H9 (cell line): ENCODE measurements around the gene GRAMD1B. TPM values are rescaled to one million over a fixed set of nuclear protein-coding genes. Genes with fewer than 3 reads are reported as not detected.
A peak's percentile ranks its signal among the peaks of the same experiment; 100 is the strongest.

Experiments
- DNase-seq: peaks from one replicate; pipeline ENCODE4 v3.0.0-alpha.2; 2017
- H2AFZ ChIP-seq: one replicate; pipeline ENCODE4 v1.6.1; 2013; ENCODE audit warnings: mild to moderate bottlenecking, low read length, control low read depth, moderate library complexity
- H2AK5ac ChIP-seq: 2 replicates; pipeline ENCODE4 v1.6.1; 2013; ENCODE audit warnings: low read length, control low read depth, mixed read lengths; ENCODE audit not compliant: insufficient read length
- H2BK120ac ChIP-seq: one replicate; pipeline ENCODE4 v1.6.1; 2013; ENCODE audit warnings: low read depth, mild to moderate bottlenecking, low read length, control low read depth, inconsistent platforms; ENCODE audit not compliant: poor library complexity, severe bottlenecking
- H2BK12ac ChIP-seq: 2 replicates; pipeline ENCODE4 v1.6.1; 2013; ENCODE audit warnings: low read length, control low read depth, mixed read lengths, low read depth; ENCODE audit not compliant: insufficient read length
- H2BK15ac ChIP-seq: 2 replicates; pipeline ENCODE4 v1.6.1; 2013; ENCODE audit warnings: low read depth, low read length, control low read depth
- H2BK20ac ChIP-seq: one replicate; pipeline ENCODE4 v1.6.1; 2013; ENCODE audit warnings: low read depth, mild to moderate bottlenecking, low read length, control low read depth, inconsistent platforms; ENCODE audit not compliant: poor library complexity, severe bottlenecking
- H2BK5ac ChIP-seq: 2 replicates; pipeline ENCODE4 v1.6.1; 2013; ENCODE audit warnings: low read length, control low read depth, mixed read lengths; ENCODE audit not compliant: insufficient read length
- H3K14ac ChIP-seq: 2 replicates; pipeline ENCODE4 v1.6.1; 2013; ENCODE audit warnings: low read length, control low read depth; ENCODE audit not compliant: insufficient read depth
- H3K18ac ChIP-seq: 2 replicates; pipeline ENCODE4 v1.6.1; 2013; ENCODE audit warnings: low read depth, mild to moderate bottlenecking, mixed read lengths, low read length, control low read depth; ENCODE audit not compliant: insufficient read length
- H3K23ac ChIP-seq: 2 replicates; pipeline ENCODE4 v1.6.1; 2013; ENCODE audit warnings: low read length, control low read depth, mixed read lengths, low read depth; ENCODE audit not compliant: insufficient read length
- H3K23me2 ChIP-seq: 2 replicates; pipeline ENCODE4 v1.6.1; 2013; ENCODE audit warnings: low read depth, mild to moderate bottlenecking, mixed read lengths, low read length, control low read depth; ENCODE audit not compliant: insufficient read length, poor library complexity, severe bottlenecking
- H3K27ac ChIP-seq: 2 replicates; pipeline ENCODE4 v1.5.1; 2013; ENCODE audit warnings: low read length, control low read depth, mixed read lengths, low read depth; ENCODE audit not compliant: insufficient read length
- H3K27me3 ChIP-seq: 2 replicates; pipeline ENCODE4 v1.6.1; 2013; ENCODE audit warnings: low read length, control low read depth, inconsistent platforms; ENCODE audit not compliant: insufficient read depth
- H3K4ac ChIP-seq: 2 replicates; pipeline ENCODE4 v1.6.1; 2013; ENCODE audit warnings: low read depth, mild to moderate bottlenecking, control low read depth, inconsistent platforms, low read length, moderate library complexity
- H3K4me1 ChIP-seq: 2 replicates; pipeline ENCODE4 v1.6.1; 2013; ENCODE audit warnings: low read length, control low read depth, inconsistent platforms; ENCODE audit not compliant: insufficient read depth
- H3K4me2 ChIP-seq: 2 replicates; pipeline ENCODE4 v1.6.1; 2013; ENCODE audit warnings: low read length, control low read depth, mixed read lengths; ENCODE audit not compliant: insufficient read length, insufficient read depth
- H3K56ac ChIP-seq: 2 replicates; pipeline ENCODE4 v1.6.1; 2013; ENCODE audit warnings: low read depth, mild to moderate bottlenecking, mixed read lengths, low read length, control low read depth; ENCODE audit not compliant: insufficient read length
- H3K79me1 ChIP-seq: 2 replicates; pipeline ENCODE4 v1.6.1; 2013; ENCODE audit warnings: low read depth, mild to moderate bottlenecking, moderate library complexity, low read length, control low read depth, inconsistent platforms; ENCODE audit not compliant: insufficient read depth, poor library complexity, severe bottlenecking
- H3K79me2 ChIP-seq: 2 replicates; pipeline ENCODE4 v1.6.1; 2013; ENCODE audit warnings: low read length, control low read depth, inconsistent platforms; ENCODE audit not compliant: insufficient read depth
- H3K9ac ChIP-seq: 2 replicates; pipeline ENCODE4 v1.6.1; 2013; ENCODE audit warnings: low read length, control low read depth, mixed read lengths; ENCODE audit not compliant: insufficient read length; ENCODE audit errors: extremely low read depth
- H3K9me3 ChIP-seq: one replicate; pipeline ENCODE4 v1.6.1; 2013; ENCODE audit warnings: low read depth, low read length, inconsistent platforms; ENCODE audit not compliant: control insufficient read depth
- H3T11ph ChIP-seq: one replicate; pipeline ENCODE4 v1.6.1; 2013; ENCODE audit warnings: mild to moderate bottlenecking, low read length, control low read depth, inconsistent platforms
- H4K20me1 ChIP-seq: one replicate; pipeline ENCODE4 v1.6.1; 2013; ENCODE audit not compliant: control insufficient read depth, insufficient read length, insufficient read depth
- H4K5ac ChIP-seq: 2 replicates; pipeline ENCODE4 v1.6.1; 2013; ENCODE audit warnings: low read depth, mild to moderate bottlenecking, mixed read lengths, low read length, control low read depth; ENCODE audit not compliant: insufficient read length
- H4K8ac ChIP-seq: replicated peaks from 2 replicates; pipeline ENCODE4 v1.6.1; 2013; ENCODE audit warnings: low read length, control low read depth, mixed read lengths, low read depth; ENCODE audit not compliant: insufficient read length
- H4K91ac ChIP-seq: 2 replicates; pipeline ENCODE4 v1.6.1; 2013; ENCODE audit warnings: low read depth, mild to moderate bottlenecking, moderate library complexity, mixed read lengths, low read length, control low read depth; ENCODE audit not compliant: insufficient read length
- H3K27ac Mint-ChIP-seq, 3 experiments: 2 replicates in 2 of 3; 3 replicates in 1 of 3; pipeline ENCODE4 v1.8.0; 2020 to 2021; ENCODE audit warnings: mixed read lengths in 3 of 3, mild to moderate bottlenecking in 1 of 3, moderate library complexity in 1 of 3
- H3K27me3 Mint-ChIP-seq: 2 replicates; pipeline ENCODE4 v1.8.0; 2021; ENCODE audit warnings: low read depth, mild to moderate bottlenecking, moderate library complexity, mixed read lengths
- H3K36me3 Mint-ChIP-seq, 3 experiments: 2 replicates in 2 of 3; 3 replicates in 1 of 3; pipeline ENCODE4 v1.8.0; 2020 to 2021; ENCODE audit warnings: low read depth in 3 of 3, mixed read lengths in 3 of 3; ENCODE audit not compliant: insufficient read depth in 1 of 3
- H3K4me1 Mint-ChIP-seq, 2 experiments: 2 replicates each; pipeline ENCODE4 v1.8.0; 2020; ENCODE audit warnings: mixed read lengths in 2 of 2
- H3K4me3 Mint-ChIP-seq, 2 experiments: 2 replicates in 1 of 2; 3 replicates in 1 of 2; pipeline ENCODE4 v1.8.0; 2020 to 2021; ENCODE audit warnings: mild to moderate bottlenecking in 2 of 2, mixed read lengths in 2 of 2, moderate library complexity in 1 of 2
- H3K9me3 Mint-ChIP-seq, 2 experiments: 2 replicates in 1 of 2; 3 replicates in 1 of 2; pipeline ENCODE4 v1.8.0; 2020; ENCODE audit warnings: mild to moderate bottlenecking in 2 of 2, mixed read lengths in 2 of 2, moderate library complexity in 1 of 2
- WGBS: extraction: QIAGEN DNeasy Blood & Tissue Kit; methylation state at CpG from one replicate; pipeline ENCODE4 v1.1.7; 2013; ENCODE audit warnings: missing lambda C conversion rate, low lambda C conversion rate, mixed read lengths; ENCODE audit not compliant: insufficient read length; ENCODE audit errors: extremely low coverage; 5-methylcytosine and 5-hydroxymethylcytosine counted together
- total RNA-seq: library from RNA; stranded (reverse); gene quantifications from 2 replicates; pipeline ENCODE4 v1.2.1, GENCODE V29; 2021
- TF ChIP-seq, protein P1 (sequence below): fragments of 200-600 bp; sonication (generic); conservative IDR thresholded peaks from 3 replicates; pipeline ENCODE4 v1.8.0; 2021; ENCODE audit warnings: antibody characterized with exemption, mild to moderate bottlenecking

The GRAMD1B gene
- total RNA-seq, 1 experiment from 2014 or later: 25.9 TPM

DNA sequence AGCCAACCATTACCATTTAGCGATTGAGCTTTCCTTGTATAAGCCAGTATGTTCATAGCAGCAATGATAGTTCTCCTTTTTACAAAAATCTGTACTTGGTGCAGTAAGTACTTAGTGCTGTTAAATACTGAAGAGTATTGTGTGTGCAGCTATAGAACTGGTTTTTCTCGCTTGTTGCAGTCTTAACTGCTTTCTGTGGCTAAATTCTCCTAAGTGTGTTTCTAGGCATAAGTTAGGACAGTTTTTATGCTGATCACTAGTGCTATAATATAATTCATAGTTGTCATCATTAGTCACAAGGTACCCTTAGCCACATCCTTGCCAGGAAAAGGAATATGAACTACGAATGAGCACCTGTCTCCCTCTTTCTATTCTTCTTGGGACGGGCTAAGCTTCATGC is 107.7 kb downstream of the GRAMD1B start:
- no peaks in the 10 kb centered on the region for H3K79me2 ChIP-seq
- TF ChIP-seq, protein P1, sequence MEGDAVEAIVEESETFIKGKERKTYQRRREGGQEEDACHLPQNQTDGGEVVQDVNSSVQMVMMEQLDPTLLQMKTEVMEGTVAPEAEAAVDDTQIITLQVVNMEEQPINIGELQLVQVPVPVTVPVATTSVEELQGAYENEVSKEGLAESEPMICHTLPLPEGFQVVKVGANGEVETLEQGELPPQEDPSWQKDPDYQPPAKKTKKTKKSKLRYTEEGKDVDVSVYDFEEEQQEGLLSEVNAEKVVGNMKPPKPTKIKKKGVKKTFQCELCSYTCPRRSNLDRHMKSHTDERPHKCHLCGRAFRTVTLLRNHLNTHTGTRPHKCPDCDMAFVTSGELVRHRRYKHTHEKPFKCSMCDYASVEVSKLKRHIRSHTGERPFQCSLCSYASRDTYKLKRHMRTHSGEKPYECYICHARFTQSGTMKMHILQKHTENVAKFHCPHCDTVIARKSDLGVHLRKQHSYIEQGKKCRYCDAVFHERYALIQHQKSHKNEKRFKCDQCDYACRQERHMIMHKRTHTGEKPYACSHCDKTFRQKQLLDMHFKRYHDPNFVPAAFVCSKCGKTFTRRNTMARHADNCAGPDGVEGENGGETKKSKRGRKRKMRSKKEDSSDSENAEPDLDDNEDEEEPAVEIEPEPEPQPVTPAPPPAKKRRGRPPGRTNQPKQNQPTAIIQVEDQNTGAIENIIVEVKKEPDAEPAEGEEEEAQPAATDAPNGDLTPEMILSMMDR: no peak
- no peak for DNase-seq
- H3K56ac ChIP-seq: no peak overlapping the region
- no peaks in the 10 kb centered on the region; a peak in 1 of 5 replicates for H3K9me3 Mint-ChIP-seq
- no peak overlapping the region for H3K18ac ChIP-seq
- no peak overlapping the region for H2BK15ac ChIP-seq
- no peaks in the 10 kb centered on the region for H4K20me1 ChIP-seq
- no peaks in the 10 kb centered on the region for H3K9me3 ChIP-seq
- no CpG with 5 or more reads among the region's 4 CpGs for WGBS
- peak overlapping the region; percentile 44 for H3K4me2 ChIP-seq
- peaks cover 18% of the 10 kb centered on the region for H3K4me1 ChIP-seq
- H3K14ac ChIP-seq: no peak overlapping the region
- no peaks in the 10 kb centered on the region for H3K23me2 ChIP-seq
- no peak overlapping the region for H2BK12ac ChIP-seq
- H3K27me3 ChIP-seq: no peaks in the 10 kb centered on the region
- H4K91ac ChIP-seq: no peak overlapping the region
- H3K9ac ChIP-seq: no peak overlapping the region
- no peak overlapping the region for H3K23ac ChIP-seq
- H4K5ac ChIP-seq: no peak overlapping the region
- peak overlapping the region; percentile 98 for H3K27ac ChIP-seq
- H2BK20ac ChIP-seq: no peak overlapping the region
- no peak overlapping the region for H3T11ph ChIP-seq
- peaks cover 48 to 51% of the 10 kb centered on the region in 2 experiments for H3K4me1 Mint-ChIP-seq
- no peak overlapping the region for H2AK5ac ChIP-seq
- no peaks in the 10 kb centered on the region for H3K27me3 Mint-ChIP-seq
- H3K27ac Mint-ChIP-seq: peak overlapping the region; percentile 33 to 98 (median 95); a peak in 5 of 7 replicates
- no peak overlapping the region for H4K8ac ChIP-seq
- peaks cover 3 to 8% (median 6%) of the 10 kb centered on the region in 3 experiments; a peak in 5 of 7 replicates for H3K36me3 Mint-ChIP-seq
- no peak overlapping the region; a peak in 1 of 5 replicates for H3K4me3 Mint-ChIP-seq
- H2BK120ac ChIP-seq: no peak overlapping the region
- H2AFZ ChIP-seq: no peak overlapping the region
- no peak overlapping the region for H3K4ac ChIP-seq
- H3K79me1 ChIP-seq: no peaks in the 10 kb centered on the region
- no peak overlapping the region for H2BK5ac ChIP-seq
